HG02885 (cell line): ENCODE data around the gene SNX9.

ENCODE experiments used
- ATAC-seq: cut with Tn5 transposase; IDR thresholded peaks from one replicate; pipeline ENCODE4 v1.9.1; 2021; ENCODE audit warnings: mild to moderate bottlenecking; ENCODE audit not compliant: unreplicated experiment, poor library complexity

SNX9 gene

GRCh38 chr6:157985378-157986155 lies 162.5 kb downstream of the SNX9 start:
- no peak for ATAC-seq

- no peak for ATAC-seq
Observed at GRCh38 chr6:157987788-157988699, 165.0 kb downstream of the SNX9 start.

GRCh38 chr6:157988700-157989063 lies 165.6 kb downstream of the SNX9 start:
- no peak for ATAC-seq

GRCh38 chr6:157989541-157990289 lies 166.7 kb downstream of the SNX9 start:
- ATAC-seq = no peak

- peak; percentile 53 for ATAC-seq
Observed at GRCh38 chr6:157990321-157991066, 167.4 kb downstream of the SNX9 start.

- ATAC-seq = no peak
Observed at GRCh38 chr6:157991067-157991432, 168.0 kb downstream of the SNX9 start.

- no peak for ATAC-seq
Observed at GRCh38 chr6:157993076-157993475, 170.0 kb downstream of the SNX9 start.

- no peak for ATAC-seq
Observed at GRCh38 chr6:157994125-157994795, 171.2 kb downstream of the SNX9 start.
